ENCODE data around the gene MRPS27.

Gene MRPS27

DNA sequence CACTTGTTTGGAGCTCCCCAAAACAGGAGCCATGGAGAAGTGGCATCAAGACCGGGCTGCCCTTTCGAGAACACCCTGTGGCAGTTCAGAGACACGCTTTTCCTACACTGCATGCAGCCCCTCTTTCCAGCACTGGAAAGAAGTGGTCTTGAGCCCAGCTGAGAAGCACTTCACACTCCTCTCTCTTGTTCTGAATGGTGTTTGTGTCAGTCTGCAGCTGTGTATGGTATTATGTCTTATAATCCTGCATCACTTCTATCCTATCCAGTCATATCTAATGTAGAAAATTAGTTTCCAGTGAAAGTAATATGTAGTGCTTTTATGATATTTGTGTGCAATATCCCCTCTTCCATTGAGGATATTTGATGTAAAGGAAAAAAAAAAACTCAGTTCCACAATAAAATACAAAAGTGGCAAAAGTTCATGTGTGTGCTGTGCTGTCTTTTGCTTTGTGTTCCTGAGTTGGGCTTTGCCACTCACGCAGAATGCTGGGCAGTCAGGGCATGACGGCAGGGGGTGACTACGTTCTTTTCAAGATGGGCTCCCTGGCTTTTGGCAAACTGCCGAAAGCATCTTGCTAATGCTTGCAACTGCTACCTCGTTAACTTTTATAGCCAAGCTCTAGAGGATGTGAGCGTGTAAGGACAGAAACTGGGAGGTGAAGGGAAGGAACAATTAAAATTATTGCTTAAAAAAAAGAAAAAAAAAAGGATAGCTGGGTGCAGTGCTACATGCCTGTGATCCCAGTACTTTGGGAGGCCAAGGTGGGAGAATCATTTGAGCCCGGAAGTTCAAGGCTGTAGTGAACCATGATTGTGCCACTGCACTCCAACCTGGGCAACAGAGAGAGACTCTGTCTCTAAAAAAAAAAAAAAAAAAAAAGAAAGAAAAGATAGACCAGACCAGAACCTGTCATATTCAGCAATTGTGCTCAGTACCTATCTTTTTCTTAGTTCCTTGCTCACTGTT, 110.6 kb downstream of the MRPS27 start:
- WGBS, 2 donors (ENCODE audit: extremely low coverage in 2 of 2, insufficient read length in 2 of 2, insufficient replicate concordance in 1 of 2) = no CpG with 5 or more reads among the region's 10 CpGs

DNA sequence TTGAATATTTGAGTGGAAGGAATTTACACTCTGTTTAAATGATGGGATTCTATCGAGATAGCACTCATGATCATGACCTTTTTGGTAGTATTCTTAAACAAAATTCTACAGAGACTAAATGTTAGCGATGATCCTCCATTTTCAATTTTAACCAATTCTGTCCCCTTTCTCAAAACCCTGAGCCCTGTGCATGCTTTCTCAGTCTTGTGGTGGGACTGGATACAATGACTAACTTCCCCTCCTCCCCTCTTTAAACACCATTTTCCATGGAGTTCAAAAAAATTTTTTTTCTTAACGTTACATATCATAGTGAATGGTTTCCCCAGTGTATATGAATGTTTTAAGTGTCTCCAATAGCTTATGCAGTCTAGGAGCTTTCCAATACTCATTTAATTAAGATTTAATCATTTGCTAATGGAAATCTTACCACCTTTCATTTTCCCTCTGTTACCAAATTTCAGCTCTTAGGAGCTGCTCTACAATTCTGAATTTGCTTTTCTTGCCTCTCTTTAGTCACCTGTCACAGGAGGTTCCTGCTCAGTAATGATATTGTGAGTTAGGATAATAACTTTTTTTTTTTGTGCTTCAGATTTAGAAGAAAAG, 111.6 kb downstream of the MRPS27 start:
- Histone ChIP-seq H3K79me1 (ENCODE audit: low read depth, low read length) (no peaks in the 10 kb centered on the region), H4K91ac (ENCODE audit: low read depth, low read length, poor library complexity) (no peak overlapping the region), H2BK5ac (ENCODE audit: low read length) (no peak overlapping the region), H3K4ac (ENCODE audit: low read length) (no peak overlapping the region), H3K14ac (ENCODE audit: low read length) (no peak overlapping the region), H2AK5ac (ENCODE audit: low read depth, low read length) (no peak overlapping the region), H3K27ac (replicated peaks; ENCODE audit: low read length) (no peak overlapping the region), H3K23ac (ENCODE audit: low read depth, low read length, poor library complexity) (no peak overlapping the region), H2BK12ac (ENCODE audit: low read length) (no peak overlapping the region), H3K18ac (ENCODE audit: low read length) (no peak overlapping the region), H4K8ac (ENCODE audit: low read depth, low read length) (no peak overlapping the region), H2AFZ (ENCODE audit: low read length) (no peak overlapping the region), H3K4me3 (ENCODE audit: low read length in 2 of 2) (no peak overlapping the region), H3K4me1 (ENCODE audit: control insufficient read depth in 2 of 2, insufficient read depth in 1 of 2, low read depth in 1 of 2, low read length in 2 of 2) (peaks cover 9 to 10% of the 10 kb centered on the region in 2 donors), H3K36me3 (replicated peaks in 1 of 2; ENCODE audit: control insufficient read depth in 2 of 2, insufficient read depth in 2 of 2, low read length in 2 of 2) (peaks cover 24 to 62% of the 10 kb centered on the region in 2 donors), H2BK15ac (ENCODE audit: low read length) (no peak overlapping the region), H3K4me2 (ENCODE audit: insufficient read depth, low read length, poor library complexity, severe bottlenecking) (no peak overlapping the region), H2BK120ac (ENCODE audit: low read depth, low read length) (no peak overlapping the region), H3K9ac (ENCODE audit: low read depth, low read length, poor library complexity) (no peak overlapping the region), H3K27me3 (ENCODE audit: control insufficient read depth in 3 of 3, insufficient read depth in 3 of 3, low read depth in 1 of 3, low read length in 3 of 3) (no peaks in the 10 kb centered on the region), H3K9me3 (replicated peaks in 1 of 2; ENCODE audit: control insufficient read depth in 2 of 2, insufficient read depth in 1 of 2, low read depth in 1 of 2, low read length in 2 of 2) (no peaks in the 10 kb centered on the region)
- DNase-seq (ENCODE audit: low spot score) = no peak
- WGBS, 2 donors (ENCODE audit: extremely low coverage in 2 of 2, insufficient read length in 2 of 2, insufficient replicate concordance in 1 of 2) = no CpG with 5 or more reads among the region's 3 CpGs

More for the DNA sequence above, 110.6 kb downstream of the MRPS27 start:
- no peak overlapping the region for H2AFZ ChIP-seq (ENCODE audit: low read length)
- H3K23ac ChIP-seq (ENCODE audit: low read depth, low read length, poor library complexity) = no peak overlapping the region
- H3K27me3 ChIP-seq (ENCODE audit: control insufficient read depth in 3 of 3, insufficient read depth in 3 of 3, low read depth in 1 of 3, low read length in 3 of 3) = no peaks in the 10 kb centered on the region
- no peak overlapping the region for H3K18ac ChIP-seq (ENCODE audit: low read length)
- no peak overlapping the region for H2AK5ac ChIP-seq (ENCODE audit: low read depth, low read length)
- H4K8ac ChIP-seq (ENCODE audit: low read depth, low read length) = no peak overlapping the region
- DNase-seq (ENCODE audit: low spot score) = no peak
- no peak overlapping the region for H3K9ac ChIP-seq (ENCODE audit: low read depth, low read length, poor library complexity)
- H2BK120ac ChIP-seq (ENCODE audit: low read depth, low read length) = no peak overlapping the region
- H3K4ac ChIP-seq (ENCODE audit: low read length) = no peak overlapping the region
- H3K14ac ChIP-seq (ENCODE audit: low read length) = no peak overlapping the region
- H3K9me3 ChIP-seq (replicated peaks in 1 of 2; ENCODE audit: control insufficient read depth in 2 of 2, insufficient read depth in 1 of 2, low read depth in 1 of 2, low read length in 2 of 2) = no peaks in the 10 kb centered on the region
- no peak overlapping the region for H2BK15ac ChIP-seq (ENCODE audit: low read length)
- H3K4me3 ChIP-seq (ENCODE audit: low read length in 2 of 2) = no peak overlapping the region
- H4K91ac ChIP-seq (ENCODE audit: low read depth, low read length, poor library complexity) = no peak overlapping the region
- no peak overlapping the region for H3K4me2 ChIP-seq (ENCODE audit: insufficient read depth, low read length, poor library complexity, severe bottlenecking)
- H2BK12ac ChIP-seq (ENCODE audit: low read length) = no peak overlapping the region
- no peak overlapping the region for H2BK5ac ChIP-seq (ENCODE audit: low read length)
- H3K27ac ChIP-seq (replicated peaks; ENCODE audit: low read length) = no peak overlapping the region
- H3K4me1 ChIP-seq (ENCODE audit: control insufficient read depth in 2 of 2, insufficient read depth in 1 of 2, low read depth in 1 of 2, low read length in 2 of 2) = peaks cover 9 to 10% of the 10 kb centered on the region in 2 donors
- H3K79me1 ChIP-seq (ENCODE audit: low read depth, low read length) = no peaks in the 10 kb centered on the region
- H3K36me3 ChIP-seq (replicated peaks in 1 of 2; ENCODE audit: control insufficient read depth in 2 of 2, insufficient read depth in 2 of 2, low read length in 2 of 2) = peaks cover 16 to 51% of the 10 kb centered on the region in 2 donors

DNA sequence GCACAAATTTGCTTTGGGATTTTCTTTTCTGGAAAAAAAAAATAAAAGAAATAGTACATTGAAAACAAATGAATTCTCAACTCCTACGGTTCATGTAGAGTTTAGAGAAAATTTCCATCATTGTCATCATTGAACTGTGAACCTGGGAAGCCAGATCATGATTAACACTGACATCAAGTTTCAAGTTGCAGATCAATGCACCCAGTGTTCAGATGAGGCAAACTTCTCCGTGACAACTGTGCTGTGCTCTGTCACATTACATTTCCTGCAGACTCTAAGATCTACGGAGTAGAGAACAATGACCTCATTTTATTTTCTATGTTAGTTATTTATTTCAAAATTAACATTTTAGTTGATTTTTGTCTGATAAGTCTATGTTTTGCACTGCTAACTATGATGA, 113.0 kb downstream of the MRPS27 start:
- Histone ChIP-seq H3K4me3 (ENCODE audit: low read length in 2 of 2) (no peak overlapping the region), H3K79me1 (ENCODE audit: low read depth, low read length) (no peaks in the 10 kb centered on the region), H2AK5ac (ENCODE audit: low read depth, low read length) (no peak overlapping the region), H2BK12ac (ENCODE audit: low read length) (no peak overlapping the region), H2AFZ (ENCODE audit: low read length) (no peak overlapping the region), H3K18ac (ENCODE audit: low read length) (no peak overlapping the region), H3K27ac (replicated peaks; ENCODE audit: low read length) (no peak overlapping the region), H3K36me3 (replicated peaks in 1 of 2; ENCODE audit: control insufficient read depth in 2 of 2, insufficient read depth in 2 of 2, low read length in 2 of 2) (peaks cover 27 to 76% of the 10 kb centered on the region in 2 donors), H3K4ac (ENCODE audit: low read length) (no peak overlapping the region), H4K91ac (ENCODE audit: low read depth, low read length, poor library complexity) (no peak overlapping the region), H2BK5ac (ENCODE audit: low read length) (no peak overlapping the region), H3K9ac (ENCODE audit: low read depth, low read length, poor library complexity) (no peak overlapping the region), H3K14ac (ENCODE audit: low read length) (no peak overlapping the region), H3K9me3 (replicated peaks in 1 of 2; ENCODE audit: control insufficient read depth in 2 of 2, insufficient read depth in 1 of 2, low read depth in 1 of 2, low read length in 2 of 2) (no peaks in the 10 kb centered on the region), H3K23ac (ENCODE audit: low read depth, low read length, poor library complexity) (no peak overlapping the region), H2BK120ac (ENCODE audit: low read depth, low read length) (no peak overlapping the region), H3K4me1 (ENCODE audit: control insufficient read depth in 2 of 2, insufficient read depth in 1 of 2, low read depth in 1 of 2, low read length in 2 of 2) (peaks cover 9 to 10% of the 10 kb centered on the region in 2 donors), H3K27me3 (ENCODE audit: control insufficient read depth in 3 of 3, insufficient read depth in 3 of 3, low read depth in 1 of 3, low read length in 3 of 3) (no peaks in the 10 kb centered on the region), H2BK15ac (ENCODE audit: low read length) (no peak overlapping the region), H4K8ac (ENCODE audit: low read depth, low read length) (no peak overlapping the region), H3K4me2 (ENCODE audit: insufficient read depth, low read length, poor library complexity, severe bottlenecking) (no peak overlapping the region)
- no peak for DNase-seq (ENCODE audit: low spot score)
- no CpG with 5 or more reads among the region's 3 CpGs for WGBS, 2 donors (ENCODE audit: extremely low coverage in 2 of 2, insufficient read length in 2 of 2, insufficient replicate concordance in 1 of 2)

DNA sequence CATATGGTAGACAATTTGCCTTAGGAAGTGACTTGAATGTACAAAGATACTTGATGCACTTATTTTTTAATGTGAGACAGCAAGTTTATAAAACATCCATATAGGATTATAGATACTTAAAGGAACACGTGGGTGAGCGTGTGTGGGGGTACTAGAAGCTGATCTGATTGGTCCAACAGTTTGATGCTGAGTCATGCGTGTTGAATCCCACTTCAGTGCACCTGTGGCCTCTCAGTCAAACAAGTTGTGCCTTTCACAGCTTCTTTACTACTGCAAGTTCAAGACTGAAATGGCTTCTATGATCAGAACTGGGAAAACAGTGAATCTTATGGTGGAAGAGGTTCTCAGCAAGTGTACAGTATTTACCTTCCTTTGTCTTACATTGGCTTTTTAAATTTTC, 113.9 kb downstream of the MRPS27 start:
- no peak for DNase-seq (ENCODE audit: low spot score)
- Histone ChIP-seq H3K4me2 (ENCODE audit: insufficient read depth, low read length, poor library complexity, severe bottlenecking) (no peak overlapping the region), H4K8ac (ENCODE audit: low read depth, low read length) (no peak overlapping the region), H3K14ac (ENCODE audit: low read length) (no peak overlapping the region), H3K4me3 (ENCODE audit: low read length in 2 of 2) (no peak overlapping the region), H3K79me1 (ENCODE audit: low read depth, low read length) (no peaks in the 10 kb centered on the region), H3K4ac (ENCODE audit: low read length) (no peak overlapping the region), H2BK15ac (ENCODE audit: low read length) (no peak overlapping the region), H2BK5ac (ENCODE audit: low read length) (no peak overlapping the region), H2AK5ac (ENCODE audit: low read depth, low read length) (no peak overlapping the region), H2BK12ac (ENCODE audit: low read length) (no peak overlapping the region), H3K9me3 (replicated peaks in 1 of 2; ENCODE audit: control insufficient read depth in 2 of 2, insufficient read depth in 1 of 2, low read depth in 1 of 2, low read length in 2 of 2) (no peaks in the 10 kb centered on the region), H3K23ac (ENCODE audit: low read depth, low read length, poor library complexity) (no peak overlapping the region), H3K18ac (ENCODE audit: low read length) (no peak overlapping the region), H3K36me3 (replicated peaks in 1 of 2; ENCODE audit: control insufficient read depth in 2 of 2, insufficient read depth in 2 of 2, low read length in 2 of 2) (peaks cover 29 to 84% of the 10 kb centered on the region in 2 donors), H4K91ac (ENCODE audit: low read depth, low read length, poor library complexity) (no peak overlapping the region), H3K4me1 (ENCODE audit: control insufficient read depth in 2 of 2, insufficient read depth in 1 of 2, low read depth in 1 of 2, low read length in 2 of 2) (peaks cover 9 to 10% of the 10 kb centered on the region in 2 donors), H3K27ac (replicated peaks; ENCODE audit: low read length) (no peak overlapping the region), H2BK120ac (ENCODE audit: low read depth, low read length) (no peak overlapping the region), H3K9ac (ENCODE audit: low read depth, low read length, poor library complexity) (no peak overlapping the region), H3K27me3 (ENCODE audit: control insufficient read depth in 3 of 3, insufficient read depth in 3 of 3, low read depth in 1 of 3, low read length in 3 of 3) (no peaks in the 10 kb centered on the region), H2AFZ (ENCODE audit: low read length) (no peak overlapping the region)
- no CpG with 5 or more reads among the region's 3 CpGs for WGBS, 2 donors (ENCODE audit: extremely low coverage in 2 of 2, insufficient read length in 2 of 2, insufficient replicate concordance in 1 of 2)
